Fibroblast of lung (primary cell): Measurements from ENCODE around the gene GMFB. TPM values are rescaled to one million over a fixed set of nuclear protein-coding genes. Genes with fewer than 3 reads are reported as not detected.

Experiments used
- DNase-seq, 2 donors: peaks; one replicate each; pipeline versions ENCODE4 v3.0.0 to v3.0.0-alpha.2; 2010; ENCODE audit warnings: low read depth in 2 of 2
- H2AFZ ChIP-seq: 2 replicates; pipeline ENCODE4 v1.5.1; 2012; ENCODE audit warnings: low read length, control low read depth, inconsistent platforms
- H3K27ac ChIP-seq: 2 replicates; pipeline ENCODE4 v1.5.1; 2011; ENCODE audit warnings: low read length, control low read depth; ENCODE audit not compliant: insufficient read depth
- H3K27me3 ChIP-seq: 2 replicates; pipeline ENCODE4 v1.5.1; 2011; ENCODE audit warnings: mild to moderate bottlenecking, low read length; ENCODE audit not compliant: control insufficient read depth, insufficient read depth
- H3K36me3 ChIP-seq: 2 replicates; pipeline ENCODE4 v1.5.1; 2011; ENCODE audit warnings: low read length; ENCODE audit not compliant: control insufficient read depth, insufficient read depth
- H3K4me1 ChIP-seq: 2 replicates; pipeline ENCODE4 v1.5.1; 2011; ENCODE audit warnings: low read length; ENCODE audit not compliant: control insufficient read depth, insufficient read depth; ENCODE audit errors: extremely low read depth
- H3K4me2 ChIP-seq: 2 replicates; pipeline ENCODE4 v1.5.1; 2011; ENCODE audit warnings: low read length, control low read depth; ENCODE audit not compliant: insufficient read depth; ENCODE audit errors: extremely low read depth
- H3K4me3 ChIP-seq, 4 experiments: fragments of 200-600 bp in 1 of 4; sonication (generic) in 1 of 4; replicated peaks in 1 of 4; 2 replicates each; pipeline ENCODE4 v1.5.1; 2011 to 2016; ENCODE audit warnings: low read length in 4 of 4, low read depth in 3 of 4, mild to moderate bottlenecking in 3 of 4, control low read depth in 2 of 4, inconsistent platforms in 1 of 4, mixed read lengths in 1 of 4; ENCODE audit not compliant: insufficient read depth in 1 of 4; ENCODE audit errors: control extremely low read depth in 1 of 4
- H3K79me2 ChIP-seq: 2 replicates; pipeline ENCODE4 v1.5.1; 2012; ENCODE audit warnings: mild to moderate bottlenecking, low read length, inconsistent platforms; ENCODE audit not compliant: control insufficient read depth, insufficient read depth
- H3K9ac ChIP-seq: 2 replicates; pipeline ENCODE4 v1.5.1; 2011; ENCODE audit warnings: mild to moderate bottlenecking, low read length, control low read depth; ENCODE audit not compliant: insufficient read depth
- H3K9me3 ChIP-seq: 2 replicates; pipeline ENCODE4 v1.5.1; 2012; ENCODE audit warnings: low read depth, low read length; ENCODE audit not compliant: control insufficient read depth, insufficient read depth
- H4K20me1 ChIP-seq: 2 replicates; pipeline ENCODE4 v1.5.1; 2011; ENCODE audit warnings: low read length; ENCODE audit not compliant: control insufficient read depth, insufficient read depth; ENCODE audit errors: extremely low read depth
- EZH2 ChIP-seq: IDR thresholded peaks from 2 replicates; pipeline ENCODE4 v1.5.1; 2012; ENCODE audit warnings: low read length, control low read depth, mild to moderate bottlenecking; ENCODE audit errors: missing control alignments
- polyA plus RNA-seq, 2 donors: library from polyadenylated mRNA; depleted of rRNA in 1 of 2; stranded (reverse) in 1 of 2; unstranded in 1 of 2; fragments of >200 nt; gene quantifications; 2 replicates each; pipeline ENCODE4 v1.2.1, GENCODE V29; 2011 to 2012; ENCODE audit warnings: missing spikeins in 1 of 2
- total RNA-seq: library from RNA; depleted of rRNA; stranded (reverse); fragments of >200 nt; gene quantifications from 2 replicates; pipeline ENCODE4 v1.2.1, GENCODE V29; 2014
- TF ChIP-seq, protein P1 (sequence below), 2 donors: IDR thresholded peaks in 1 of 2; conservative IDR thresholded peaks in 1 of 2; 1 replicate in 1 of 2; 2 replicates in 1 of 2; pipeline ENCODE4 v1.5.1; 2011 to 2012; ENCODE audit warnings: low read length in 2 of 2, control low read depth in 1 of 2, inconsistent platforms in 1 of 2, low read depth in 1 of 2, mild to moderate bottlenecking in 1 of 2

Gene GMFB
- total and polyA plus RNA-seq, 2 donors (not counting 1 experiment from before 2014, with no cell fraction given), result 69.2 to 85.5 TPM

DNA sequence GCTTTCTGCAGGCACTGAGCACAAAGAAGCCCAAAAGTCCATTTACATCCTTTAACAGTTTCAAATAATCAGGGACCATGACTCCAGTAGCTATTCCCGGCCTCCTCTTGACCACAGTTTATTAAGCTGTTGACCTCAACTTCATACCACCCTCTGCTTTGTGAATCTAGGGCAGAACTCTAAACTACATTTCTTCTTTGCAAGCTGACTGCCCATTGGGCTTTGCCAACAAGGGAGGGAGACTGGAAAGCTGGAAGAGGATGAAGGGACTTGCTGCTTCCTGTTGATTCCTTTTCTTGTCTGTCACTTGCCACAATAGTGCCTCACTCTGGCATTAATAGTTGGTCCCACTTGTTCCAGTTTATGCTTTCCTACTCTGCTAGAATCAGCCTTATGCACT is 23.6 kb upstream of the GMFB start:
- Histone ChIP-seq H3K36me3 (peaks cover 3% of the 10 kb centered on the region), H3K4me2 (no peak overlapping the region), H3K27me3 (no peaks in the 10 kb centered on the region), H3K9me3 (no peaks in the 10 kb centered on the region), H3K4me3 (no peak overlapping the region), H2AFZ (no peak overlapping the region), H3K9ac (no peak overlapping the region), H4K20me1 (no peaks in the 10 kb centered on the region), H3K27ac (no peak overlapping the region), H3K79me2 (peaks cover 28% of the 10 kb centered on the region), H3K4me1 (no peaks in the 10 kb centered on the region)
- no peak for DNase-seq
- TF ChIP-seq EZH2, result no peak
- TF ChIP-seq, protein P1, sequence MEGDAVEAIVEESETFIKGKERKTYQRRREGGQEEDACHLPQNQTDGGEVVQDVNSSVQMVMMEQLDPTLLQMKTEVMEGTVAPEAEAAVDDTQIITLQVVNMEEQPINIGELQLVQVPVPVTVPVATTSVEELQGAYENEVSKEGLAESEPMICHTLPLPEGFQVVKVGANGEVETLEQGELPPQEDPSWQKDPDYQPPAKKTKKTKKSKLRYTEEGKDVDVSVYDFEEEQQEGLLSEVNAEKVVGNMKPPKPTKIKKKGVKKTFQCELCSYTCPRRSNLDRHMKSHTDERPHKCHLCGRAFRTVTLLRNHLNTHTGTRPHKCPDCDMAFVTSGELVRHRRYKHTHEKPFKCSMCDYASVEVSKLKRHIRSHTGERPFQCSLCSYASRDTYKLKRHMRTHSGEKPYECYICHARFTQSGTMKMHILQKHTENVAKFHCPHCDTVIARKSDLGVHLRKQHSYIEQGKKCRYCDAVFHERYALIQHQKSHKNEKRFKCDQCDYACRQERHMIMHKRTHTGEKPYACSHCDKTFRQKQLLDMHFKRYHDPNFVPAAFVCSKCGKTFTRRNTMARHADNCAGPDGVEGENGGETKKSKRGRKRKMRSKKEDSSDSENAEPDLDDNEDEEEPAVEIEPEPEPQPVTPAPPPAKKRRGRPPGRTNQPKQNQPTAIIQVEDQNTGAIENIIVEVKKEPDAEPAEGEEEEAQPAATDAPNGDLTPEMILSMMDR (conservative IDR thresholded peaks at IDR 0.05 in 1 of 2, IDR thresholded peaks at IDR 0.05 in 1 of 2; ENCODE audit: low read depth in 1 of 2, low read length in 2 of 2), result no peak

DNA sequence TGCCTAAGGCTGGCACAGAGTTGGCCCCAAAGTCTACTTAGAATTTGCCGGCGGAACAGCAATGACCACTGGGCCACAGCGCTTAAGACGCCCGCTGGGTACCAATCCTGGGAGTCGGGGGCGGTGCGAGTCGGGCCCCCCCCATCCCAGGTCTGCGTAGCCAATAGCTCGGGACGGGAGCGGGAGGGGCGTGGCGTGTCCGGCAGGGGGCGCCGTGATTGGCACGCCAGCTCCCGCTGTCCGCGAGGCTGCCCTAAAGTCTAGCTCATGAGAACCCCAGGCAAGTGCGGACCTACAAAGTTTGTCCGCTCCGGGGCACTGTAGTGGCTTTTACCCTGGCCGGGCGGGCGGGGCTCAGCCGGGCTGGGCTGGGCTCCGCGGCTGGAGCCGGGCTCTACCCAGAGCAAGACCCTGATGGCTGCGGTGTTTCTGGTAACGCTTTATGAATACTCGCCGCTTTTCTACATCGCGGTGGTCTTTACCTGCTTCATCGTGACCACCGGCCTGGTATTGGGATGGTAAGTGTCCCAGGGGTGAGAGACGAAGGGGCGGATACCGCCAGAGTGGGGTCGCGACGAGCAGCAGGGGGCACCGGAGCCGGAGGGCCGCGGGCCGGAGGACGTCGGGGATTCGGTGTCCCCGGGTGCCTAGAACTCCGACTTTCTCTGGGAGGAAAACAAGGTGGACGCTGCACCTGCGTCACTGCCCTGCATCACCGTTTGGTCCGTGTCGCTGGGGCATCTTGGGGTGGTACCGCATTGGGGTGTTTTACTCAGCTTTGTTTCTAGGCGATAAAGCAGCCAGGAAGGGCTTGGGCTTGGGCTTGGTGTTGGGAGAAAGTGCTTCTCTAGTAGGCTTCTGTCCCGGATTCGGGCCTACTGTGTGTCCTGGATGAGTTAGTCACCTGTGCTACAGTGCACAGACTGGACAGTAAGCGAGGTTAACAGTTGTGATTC is 21.0 kb upstream of the GMFB start, which contains the start of gene CGRRF1:
TSS of gene CGRRF1 (plus strand) at position 361 of the 956 bp plus-strand sequence. CDS start at position 415, 54 bp downstream.
- Histone ChIP-seq H4K20me1 (no peaks in the 10 kb centered on the region), H3K4me1 (no peaks in the 10 kb centered on the region), H2AFZ (peak within 1 kb of the TSS; percentile 95), H3K27me3 (no peaks in the 10 kb centered on the region), H3K9me3 (no peaks in the 10 kb centered on the region), H3K27ac (peak within 1 kb of the TSS; percentile 69), H3K4me2 (peak within 1 kb of the TSS; percentile 87), H3K36me3 (no peaks in the 10 kb centered on the region), H3K4me3 (peak within 1 kb of the TSS; percentile 78 to 93 (median 90)), H3K9ac (peak within 1 kb of the TSS; percentile 77), H3K79me2 (peaks cover 27% of the 10 kb centered on the region)
- TF ChIP-seq, protein P1 (conservative IDR thresholded peaks at IDR 0.05 in 1 of 2, IDR thresholded peaks at IDR 0.05 in 1 of 2; ENCODE audit: low read depth in 1 of 2, low read length in 2 of 2), result peak; percentile 17 to 34
- TF ChIP-seq EZH2, result no peak
- DNase-seq, result peak; percentile 99

DNA sequence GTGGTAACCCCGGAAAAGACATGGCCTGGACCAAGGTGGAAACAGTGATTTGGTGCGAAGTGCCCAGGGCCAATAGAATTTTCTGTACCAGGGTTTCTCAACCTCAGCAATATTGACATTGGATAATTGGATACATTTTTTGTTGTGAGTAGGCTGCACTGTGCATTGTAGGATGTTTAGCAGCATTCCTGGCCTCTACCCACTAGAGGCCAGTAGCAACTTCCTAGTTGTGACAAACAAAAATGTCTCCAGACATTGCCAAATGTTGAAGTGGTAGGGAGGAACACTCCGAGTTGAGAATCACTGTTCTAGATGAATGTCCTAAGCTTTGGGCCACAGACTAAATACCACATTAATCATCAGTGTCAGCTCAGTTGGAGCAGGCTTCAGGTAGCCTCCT is 14.7 kb upstream of the GMFB start:
- no peak for TF ChIP-seq EZH2
- TF ChIP-seq, protein P1 (conservative IDR thresholded peaks at IDR 0.05 in 1 of 2, IDR thresholded peaks at IDR 0.05 in 1 of 2; ENCODE audit: low read depth in 1 of 2, low read length in 2 of 2), result peak; percentile 48 to 53
- Histone ChIP-seq H3K27me3 (no peaks in the 10 kb centered on the region), H3K27ac (no peak overlapping the region), H4K20me1 (no peaks in the 10 kb centered on the region), H3K36me3 (no peaks in the 10 kb centered on the region), H3K4me3 (no peak overlapping the region), H3K79me2 (no peaks in the 10 kb centered on the region), H3K4me2 (no peak overlapping the region), H3K9ac (no peak overlapping the region), H3K9me3 (no peaks in the 10 kb centered on the region), H3K4me1 (no peaks in the 10 kb centered on the region), H2AFZ (peak overlapping the region; percentile 37)
- DNase-seq, result peak; percentile 46 to 55
